ENCODE measurements around the gene TNP2. TPM values are rescaled to one million over a fixed set of nuclear protein-coding genes. Genes with fewer than 3 reads are reported as not detected.

Gene TNP2
- total and polyA plus RNA-seq, 9 of the 15 experiments (the other 6 are each of a cell fraction or from before 2014, with no cell fraction given), result not detected

- no peak for TF ChIP-seq STAT5A (IDR thresholded peaks at IDR 0.05; ENCODE audit: borderline replicate concordance, low read length)
- no peak for TF ChIP-seq EGR1 (conservative IDR thresholded peaks at IDR 0.05)
- no peak for TF ChIP-seq GABPA (tag; conservative IDR thresholded peaks at IDR 0.05; ENCODE audit: low read depth)
- TF ChIP-seq ZBTB9 (CRISPR knock-in tag; IDR thresholded peaks at IDR 0.05), result no peak
- TF ChIP-seq BACH1 (tag; IDR thresholded peaks at IDR 0.05), result no peak
- TF ChIP-seq L3MBTL2 (IDR thresholded peaks at IDR 0.05), result no peak
- TF ChIP-seq ZNF668 (CRISPR knock-in tag; IDR thresholded peaks at IDR 0.05), result no peak
These were observed 22.1 kb upstream of the TNP2 start (continued) for GRCh38 chr16:11291091-11291703.

- no peak for DNase-seq (ENCODE audit: extremely low read depth in 1 of 4, low spot score in 3 of 4)
- WGBS (ENCODE audit: insufficient coverage, low coverage, missing lambda C conversion rate), result 4% methylated on average over 8 of the region's 8 CpGs
- Histone ChIP-seq H3K79me2 (ENCODE audit: control insufficient read depth, insufficient read depth, low read length) (no peaks in the 10 kb centered on the region), H3K9ac (ENCODE audit: insufficient read depth in 1 of 2, low read depth in 2 of 2, low read length in 2 of 2) (no peak overlapping the region), H3K27ac (ENCODE audit: extremely low read depth, low read depth, low read length) (no peak overlapping the region), H2AFZ (ENCODE audit: low read depth, low read length) (no peak overlapping the region), H3K36me3 (ENCODE audit: control insufficient read depth, insufficient read depth, low read length) (no peaks in the 10 kb centered on the region), H4K20me1 (replicated peaks; ENCODE audit: control insufficient read depth, insufficient read depth, low read length) (no peaks in the 10 kb centered on the region), H3K9me1 (ENCODE audit: control insufficient read depth, insufficient read depth, low read length) (no peaks in the 10 kb centered on the region), H3K27me3 (ENCODE audit: control insufficient read depth in 2 of 2, insufficient read depth in 2 of 2, low read length in 2 of 2) (peaks cover 17 to 52% of the 10 kb centered on the region in 2 experiments), H3K4me3 (no peak overlapping the region), H3K4me1 (replicated peaks in 1 of 2; ENCODE audit: control insufficient read depth in 2 of 2, insufficient read depth in 2 of 2, low read length in 2 of 2) (no peaks in the 10 kb centered on the region), H3K4me2 (ENCODE audit: insufficient read depth, low read length) (no peak overlapping the region), H3K9me3 (replicated peaks; ENCODE audit: control insufficient read depth, insufficient read depth, low read depth, low read length) (no peaks in the 10 kb centered on the region)
- in situ Hi-C loops (cut with MboI) (no loop called here), intact Hi-C loops (cut with micrococcal nuclease) (no loop called here)
- ATAC-seq, result no peak
- FAIRE-seq, result no peak
- BruUV-seq (replicated peaks), result no TSS peak
- CTCF ChIA-PET (ENCODE audit: low intra/inter-chr PET ratio), result no interaction called here
- POLR2A ChIA-PET, result interaction anchor here (1.4 kb wide), 1 partner anchor 12 kb away, joined by 3 read pairs; no protein-coding TSS in a partner anchor
- no peak for TF ChIP-seq SIRT6 (IDR thresholded peaks at IDR 0.05; ENCODE audit: low read depth, low read length)
- TF ChIP-seq TAF7 (tag; IDR thresholded peaks at IDR 0.05), result no peak
- TF ChIP-seq PPARD (CRISPR knock-in tag; IDR thresholded peaks at IDR 0.05), result no peak
- TF ChIP-seq HDAC1 (IDR thresholded peaks at IDR 0.05), result no peak
These were observed 21.2 kb upstream of the TNP2 start for GRCh38 chr16:11290102-11290893.

All from K562 (cell line).